GM12874 (cell line): ENCODE results near the gene MYL2.

Source experiments
- CTCF ChIP-seq: IDR thresholded peaks from 2 replicates; pipeline ENCODE4 v1.5.1; 2011; ENCODE audit warnings: low read depth, mild to moderate bottlenecking, control low read depth, low read length, moderate library complexity; ENCODE audit not compliant: insufficient read depth

The MYL2 gene

GRCh38 chr12:110927546-110927945 is 7.2 kb upstream of the MYL2 start:
- no peak for TF ChIP-seq CTCF

GRCh38 chr12:110923692-110924334 is 3.4 kb upstream of the MYL2 start:
- no peak for TF ChIP-seq CTCF

- TF ChIP-seq CTCF: no peak
These were observed 2.8 kb upstream of the MYL2 start for GRCh38 chr12:110923192-110923591.

- TF ChIP-seq CTCF: no peak
These were observed 2.3 kb upstream of the MYL2 start for GRCh38 chr12:110922652-110923051.

- TF ChIP-seq CTCF: no peak
These were observed 883 bp upstream of the MYL2 start for GRCh38 chr12:110921262-110921661.

- no peak for TF ChIP-seq CTCF
These were observed 659 bp downstream of the MYL2 start for GRCh38 chr12:110919720-110920119.

- TF ChIP-seq CTCF: no peak
These were observed 2.4 kb downstream of the MYL2 start for GRCh38 chr12:110917961-110918360.

- no peak for TF ChIP-seq CTCF
These were observed 2.9 kb downstream of the MYL2 start for GRCh38 chr12:110917467-110917866.
